ENCODE results near the gene LARP4B. TPM values are rescaled to one million over a fixed set of nuclear protein-coding genes. Genes with fewer than 3 reads are reported as not detected.
"Not testable (repeated sequence)": the region's sequence is repeated elsewhere in the genome, so short reads cannot be mapped to it uniquely, and the experiment has no call there.

LARP4B gene
- total RNA-seq, 3 donors from 2014 or later, result 47.5 to 70.8 (median 68.5) TPM

DNA sequence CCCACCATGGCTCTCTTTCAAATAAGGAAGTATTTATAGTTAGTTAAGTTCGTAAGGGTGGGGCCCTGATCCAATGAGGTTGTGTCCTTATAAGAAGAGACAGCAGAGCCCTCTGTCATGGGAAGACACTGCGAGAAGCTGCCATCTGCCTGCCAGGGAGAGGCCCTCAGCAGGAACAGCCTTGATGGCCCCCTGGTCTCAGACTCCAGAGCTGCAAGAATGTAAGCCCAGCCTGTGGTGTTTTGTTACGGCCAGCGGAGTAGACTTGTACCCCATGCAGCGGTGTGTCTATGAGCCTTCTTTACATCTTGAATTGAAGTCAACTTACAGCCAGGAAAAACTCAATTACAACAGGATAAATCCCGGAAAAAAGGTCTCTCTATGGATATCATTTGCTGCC lies 14.3 kb upstream of the LARP4B start:
- H3K36me3 ChIP-seq, result no peaks in the 10 kb centered on the region
- no peaks in the 10 kb centered on the region for H3K4me1 ChIP-seq
- H3K27me3 ChIP-seq, result no peaks in the 10 kb centered on the region
- intact Hi-C loops (cut with DNase I; ENCODE audit: low total_unique reads), result no loop called here
- no peaks in the 10 kb centered on the region for H3K9me3 ChIP-seq
- DNase-seq (ENCODE audit: low spot score in 2 of 2), result no peak
- TF ChIP-seq POLR2AphosphoS5 (IDR thresholded peaks at IDR 0.05), result no peak
- H3K27ac ChIP-seq, result no peak overlapping the region
- H3K4me3 ChIP-seq, result no peak overlapping the region

DNA sequence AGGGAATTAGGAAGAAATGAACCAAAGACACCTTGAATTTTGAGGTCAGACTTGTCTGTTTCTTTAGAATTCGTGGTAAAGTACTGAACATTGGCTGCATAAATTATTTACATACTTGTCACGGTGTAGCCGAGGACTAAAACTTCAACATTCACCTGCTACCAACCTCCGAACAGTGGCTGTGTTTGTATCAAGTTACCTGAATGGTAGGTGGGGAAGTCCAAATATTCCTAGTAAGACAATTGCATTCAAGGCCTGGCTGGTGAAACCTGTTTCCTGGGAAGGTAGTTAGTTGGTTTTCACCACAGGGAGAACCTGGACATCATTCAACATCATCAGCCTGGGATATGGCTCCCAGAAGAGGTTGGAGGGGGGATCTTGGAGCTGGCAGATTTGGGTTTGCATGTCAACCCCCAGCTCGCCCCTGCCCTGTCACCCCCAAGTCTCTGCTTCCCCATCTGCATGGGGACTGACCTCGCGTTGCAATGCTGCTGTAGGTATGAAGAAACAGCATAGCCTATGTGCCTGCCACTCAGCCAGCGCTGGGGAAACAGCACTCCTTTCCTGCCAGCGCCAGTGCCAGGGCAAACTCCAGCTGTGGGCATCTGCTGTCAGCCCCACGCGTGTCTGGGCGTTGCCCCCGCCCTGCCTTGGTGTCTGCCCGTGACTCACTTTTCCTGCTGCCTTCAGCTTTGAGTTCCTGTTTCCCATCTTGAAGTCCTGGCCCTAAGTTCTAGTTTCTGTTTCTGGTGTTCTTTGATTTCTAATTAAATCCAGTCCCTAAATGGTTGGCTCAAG lies 12.7 kb upstream of the LARP4B start:
- TF ChIP-seq POLR2AphosphoS5 (IDR thresholded peaks at IDR 0.05), result peak in 1 of 3 donors; percentile 39
- TF ChIP-seq POLR2A (IDR thresholded peaks at IDR 0.05), result no peak
- Histone ChIP-seq H3K4me1 (no peaks in the 10 kb centered on the region), H3K4me3 (peak overlapping the region in 2 of 3 donors; percentile 18 to 57), H3K27me3 (no peaks in the 10 kb centered on the region), H3K27ac (peak overlapping the region; percentile 52 to 83), H3K9me3 (no peaks in the 10 kb centered on the region), H3K36me3 (no peaks in the 10 kb centered on the region)
- intact Hi-C loops (cut with DNase I; ENCODE audit: low total_unique reads), result no loop called here
- DNase-seq (ENCODE audit: low spot score in 2 of 2), result peak in 1 of 2 donors; percentile 47

DNA sequence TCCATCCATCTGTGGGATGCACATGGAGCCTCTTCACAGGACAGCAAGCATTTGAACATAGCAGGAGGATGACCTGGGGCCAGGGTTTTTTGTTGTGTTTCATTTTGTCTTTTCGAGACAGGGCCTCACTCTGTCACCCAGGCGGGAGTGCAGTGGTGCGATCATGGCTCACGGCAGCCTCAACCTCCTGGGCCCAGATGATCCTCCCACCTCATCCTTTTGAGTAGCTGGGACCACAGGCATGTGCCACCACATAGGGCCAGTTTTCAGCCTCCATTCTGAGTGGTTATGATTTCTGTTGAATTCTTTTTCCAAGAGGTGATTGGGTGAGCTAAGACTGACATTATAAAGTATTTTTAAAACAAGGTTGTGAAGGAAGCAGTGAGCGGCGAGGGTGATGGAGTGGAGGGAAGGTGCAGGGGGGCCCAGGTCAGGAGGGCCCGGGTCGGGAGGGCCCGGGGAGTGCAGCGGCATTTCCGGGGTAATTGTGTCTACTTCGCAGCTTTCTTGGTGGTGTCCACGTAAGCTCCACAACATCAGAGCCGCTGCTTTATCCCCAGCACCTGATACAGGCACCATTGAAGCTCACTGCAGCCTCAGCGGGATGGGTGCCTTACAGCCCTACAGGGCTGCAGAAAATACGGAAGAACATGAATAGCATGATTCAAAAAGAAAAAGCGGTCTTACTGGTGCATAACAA lies 12.0 kb upstream of the LARP4B start:
- no peaks in the 10 kb centered on the region for H3K27me3 ChIP-seq
- TF ChIP-seq CTCF (IDR thresholded peaks at IDR 0.05) (no peak), POLR2AphosphoS5 (IDR thresholded peaks at IDR 0.05) (no peak), POLR2A (IDR thresholded peaks at IDR 0.05) (no peak)
- no peak for DNase-seq (ENCODE audit: low spot score in 2 of 2)
- intact Hi-C loops (cut with DNase I; ENCODE audit: low total_unique reads), result no loop called here
- H3K9me3 ChIP-seq, result no peaks in the 10 kb centered on the region
- no peak overlapping the region for H3K4me3 ChIP-seq
- no peak overlapping the region for H3K27ac ChIP-seq
- H3K36me3 ChIP-seq, result no peaks in the 10 kb centered on the region
- H3K4me1 ChIP-seq, result no peaks in the 10 kb centered on the region

- intact Hi-C loops (cut with DNase I; ENCODE audit: low total_unique reads), result no loop called here
- no peak for DNase-seq (ENCODE audit: low spot score in 2 of 2)
Observed at GRCh38 chr10:938941-939678, 7.6 kb upstream of the LARP4B start.

GRCh38 chr10:934746-935406 lies 3.4 kb upstream of the LARP4B start:
- Histone ChIP-seq H3K9me3 (no peaks in the 10 kb centered on the region), H3K27ac (no peak overlapping the region), H3K27me3 (no peaks in the 10 kb centered on the region), H3K36me3 (no peaks in the 10 kb centered on the region), H3K4me1 (peaks cover 0 to 3% of the 10 kb centered on the region in 2 donors), H3K4me3 (no peak overlapping the region)
- TF ChIP-seq POLR2AphosphoS5 (IDR thresholded peaks at IDR 0.05) (no peak), CTCF (IDR thresholded peaks at IDR 0.05) (no peak), POLR2A (IDR thresholded peaks at IDR 0.05) (no peak)
- no peak for DNase-seq (ENCODE audit: low spot score in 2 of 2)
- intact Hi-C loops (cut with DNase I; ENCODE audit: low total_unique reads), result loop anchor here (5.0 kb wide), 1 partner anchor 788 kb away; no protein-coding TSS in a partner anchor

More at GRCh38 chr10:938941-939678, 7.6 kb upstream of the LARP4B start:
- no peak overlapping the region for H3K27ac ChIP-seq
- H3K4me3 ChIP-seq, result no peak overlapping the region
- no peaks in the 10 kb centered on the region for H3K4me1 ChIP-seq
- H3K36me3 ChIP-seq, result no peaks in the 10 kb centered on the region
- TF ChIP-seq POLR2AphosphoS5 (IDR thresholded peaks at IDR 0.05), result no peak
- H3K27me3 ChIP-seq, result no peaks in the 10 kb centered on the region
- no peaks in the 10 kb centered on the region for H3K9me3 ChIP-seq

- peaks cover 0 to 10% of the 10 kb centered on the region in 2 donors for H3K4me1 ChIP-seq
- H3K9me3 ChIP-seq; H3K27me3 ChIP-seq; H3K36me3 ChIP-seq; H3K27ac ChIP-seq; DNase-seq (ENCODE audit: low spot score in 2 of 2); H3K4me3 ChIP-seq: not testable (repeated sequence)
- intact Hi-C loops (cut with DNase I; ENCODE audit: low total_unique reads), result loop anchor here (5.0 kb wide), 1 partner anchor 787 kb away; no protein-coding TSS in a partner anchor
Observed at GRCh38 chr10:934165-934564, 2.7 kb upstream of the LARP4B start.

All from breast epithelium (tissue), 4 donors.